Frontal cortex (tissue), 4 donors: ENCODE results near the gene MAT2B. TPM values are rescaled to one million over a fixed set of nuclear protein-coding genes. Genes with fewer than 3 reads are reported as not detected.
A peak's percentile ranks its signal among the peaks of the same experiment; 100 is the strongest.
"Not testable (repeated sequence)": the region's sequence is repeated elsewhere in the genome, so short reads cannot be mapped to it uniquely, and the experiment has no call there.

ENCODE experiments used
- DNase-seq, 2 donors: peaks; one replicate each; pipeline ENCODE4 v3.0.0; 2012; ENCODE audit warnings: low spot score in 2 of 2
- FAIRE-seq: peaks from 2 replicates; lab custom pipeline; 2012; peaks lifted over from hg19 to GRCh38; lab: Jason Lieb, UNC
- total RNA-seq: library from RNA; depleted of rRNA; stranded (reverse); fragments of >200 nt; gene quantifications from one replicate; pipeline ENCODE4 v1.2.3, GENCODE V29; 2014
- donor health status: control.
- donor health status: control.
- donor health status: control.

MAT2B gene
- total RNA-seq, 1 donor from 2014 or later: 37.1 TPM

DNA sequence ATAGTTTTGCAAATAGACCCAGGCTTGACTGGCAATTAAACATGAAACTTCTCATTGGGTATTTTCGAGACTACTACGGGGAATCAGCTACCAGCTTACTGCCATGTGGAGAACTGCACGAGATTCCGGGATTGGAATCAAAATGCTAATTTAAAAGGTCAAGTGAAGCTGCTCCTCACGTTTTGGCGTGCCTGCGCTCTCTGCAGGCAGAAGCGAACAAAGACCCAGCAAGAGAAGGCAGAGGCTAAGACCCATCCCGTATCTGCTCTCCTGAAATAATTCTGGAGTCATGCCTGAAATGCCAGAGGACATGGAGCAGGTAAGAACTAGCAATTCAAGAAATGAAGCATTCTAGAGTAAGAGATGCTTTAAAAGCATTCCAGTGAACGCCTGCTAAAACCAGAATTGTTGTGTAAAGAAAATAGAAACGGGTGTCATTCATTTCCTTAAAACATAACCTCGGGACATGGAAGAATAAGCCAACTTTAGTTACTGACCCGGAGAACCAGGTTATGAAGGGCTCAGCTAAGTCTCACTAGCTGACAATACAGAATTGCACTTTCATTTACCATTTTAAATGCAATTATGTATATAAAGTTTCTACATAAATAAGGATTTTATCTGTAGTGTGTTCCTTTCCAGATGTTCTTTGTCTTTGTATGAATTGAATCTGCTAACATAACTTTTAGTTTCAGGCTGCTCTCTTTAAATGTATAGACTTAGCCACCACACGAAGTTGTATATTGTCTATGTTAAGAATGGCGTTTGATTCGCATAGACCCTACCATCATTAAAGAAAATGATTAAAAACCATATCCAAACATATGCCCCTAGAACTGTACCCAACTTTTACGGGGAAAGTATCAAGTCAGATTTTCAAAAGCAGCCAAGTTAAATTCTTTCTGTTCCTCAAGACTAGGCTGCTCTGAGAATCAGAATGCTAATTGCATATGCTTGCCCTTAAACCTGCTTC lies 2.0 kb upstream of the MAT2B start:
- FAIRE-seq: no peak
- peak in 1 of 2 donors; percentile 36 for DNase-seq

DNA sequence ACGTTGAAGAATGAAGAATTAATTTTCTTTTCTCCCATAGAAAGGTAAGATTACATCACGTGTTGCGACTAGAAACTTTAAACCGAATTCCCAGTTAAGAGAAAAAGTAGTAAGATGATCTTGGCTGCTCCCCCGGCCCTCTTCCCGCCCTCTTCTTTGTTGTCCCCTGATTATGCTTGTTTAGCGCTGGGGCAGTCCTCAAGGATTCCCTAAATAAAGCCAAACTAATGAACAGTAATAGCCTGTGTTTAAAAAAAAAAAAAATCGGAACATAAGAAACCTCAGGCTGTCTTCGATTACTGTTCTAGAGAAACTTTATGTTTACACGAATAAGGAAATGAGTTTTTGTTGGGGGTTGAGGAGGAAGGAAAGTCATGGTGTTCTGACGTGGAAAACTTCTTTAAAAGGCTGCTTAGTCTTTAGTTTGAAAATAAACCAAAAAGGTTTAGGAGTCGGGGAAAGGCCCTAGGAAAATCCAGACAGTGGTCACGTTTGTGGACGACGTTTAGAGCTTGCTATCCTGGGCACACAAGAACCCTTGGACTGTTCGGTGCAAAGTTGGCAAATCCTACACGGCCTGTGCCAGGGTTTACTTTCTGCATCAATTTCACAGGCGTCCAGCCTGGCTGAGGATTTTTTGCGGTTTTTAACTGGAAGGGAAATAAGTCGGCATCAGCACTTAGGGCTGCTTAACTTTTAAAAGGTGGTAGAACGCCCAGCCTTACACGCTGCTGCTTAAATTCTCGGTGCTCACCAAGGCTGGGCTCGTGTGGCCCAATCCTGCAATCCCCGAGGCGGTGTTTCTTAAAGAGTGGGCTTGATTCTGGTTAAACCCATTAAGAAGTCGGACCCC lies 1.1 kb upstream of the MAT2B start:
- FAIRE-seq (no peak), DNase-seq (peak in 1 of 2 donors; percentile 26)

- no peak for FAIRE-seq
Measured at GRCh38 chr5:163505049-163505367, 411 bp upstream of the MAT2B start.

GRCh38 chr5:163506095-163506457 lies 657 bp downstream of the MAT2B start:
- DNase-seq: no peak
- no peak for FAIRE-seq

More at GRCh38 chr5:163505049-163505367, 411 bp upstream of the MAT2B start:
- no peak for DNase-seq

- FAIRE-seq (no peak), DNase-seq (no peak)
Measured at GRCh38 chr5:163506726-163507125, 1.3 kb downstream of the MAT2B start.

DNA sequence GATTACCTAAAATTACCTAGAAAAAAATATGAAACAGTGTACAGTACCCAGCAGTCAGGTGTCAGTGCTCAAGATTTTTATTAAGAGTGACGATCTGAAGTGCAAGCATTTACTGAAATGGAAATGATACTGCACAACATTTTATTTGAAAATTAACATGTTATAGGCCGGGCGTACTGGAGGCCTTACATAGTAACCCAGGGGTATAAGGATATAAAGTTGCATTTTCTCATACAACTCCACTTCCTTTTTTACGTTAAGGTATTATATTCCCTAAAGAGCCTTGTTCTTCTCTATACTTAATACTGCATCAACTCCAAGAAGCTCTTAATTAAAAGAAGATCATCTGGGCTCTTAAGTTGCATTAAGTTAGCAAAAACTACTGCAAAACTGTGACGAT lies 3.3 kb downstream of the MAT2B start:
- FAIRE-seq (no peak), DNase-seq (no peak)

- DNase-seq: no peak
- FAIRE-seq: no peak
Measured at GRCh38 chr5:163509291-163509951, 4.0 kb downstream of the MAT2B start.

GRCh38 chr5:163512526-163512925 lies 7.1 kb downstream of the MAT2B start:
- FAIRE-seq: no peak
- no peak for DNase-seq

DNA sequence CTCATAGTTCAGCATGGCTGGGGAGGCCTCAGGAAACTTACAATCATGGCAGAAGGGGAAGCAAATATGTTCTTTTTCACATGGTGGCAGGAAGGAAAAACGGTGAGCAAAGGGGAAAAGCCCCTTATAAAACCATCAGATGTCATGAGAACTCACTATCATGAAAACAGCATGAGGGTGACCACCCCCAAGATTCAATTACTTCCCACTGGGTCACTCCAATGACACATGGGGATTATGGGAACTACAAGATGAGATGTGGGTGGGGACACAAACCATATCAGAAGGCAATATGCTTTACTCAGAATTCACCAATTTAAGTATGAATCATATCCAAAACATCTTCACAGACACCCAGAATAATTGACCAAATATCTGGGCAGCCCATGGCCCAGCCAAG lies 19.7 kb downstream of the MAT2B start:
- FAIRE-seq: no peak

GRCh38 chr5:163529698-163530097 lies 24.3 kb downstream of the MAT2B start:
- DNase-seq (no peak), FAIRE-seq (no peak)

More for the DNA sequence above, 19.7 kb downstream of the MAT2B start:
- no peak for DNase-seq

GRCh38 chr5:163531272-163531671 lies 25.9 kb downstream of the MAT2B start:
- no peak for DNase-seq
- no peak for FAIRE-seq

DNA sequence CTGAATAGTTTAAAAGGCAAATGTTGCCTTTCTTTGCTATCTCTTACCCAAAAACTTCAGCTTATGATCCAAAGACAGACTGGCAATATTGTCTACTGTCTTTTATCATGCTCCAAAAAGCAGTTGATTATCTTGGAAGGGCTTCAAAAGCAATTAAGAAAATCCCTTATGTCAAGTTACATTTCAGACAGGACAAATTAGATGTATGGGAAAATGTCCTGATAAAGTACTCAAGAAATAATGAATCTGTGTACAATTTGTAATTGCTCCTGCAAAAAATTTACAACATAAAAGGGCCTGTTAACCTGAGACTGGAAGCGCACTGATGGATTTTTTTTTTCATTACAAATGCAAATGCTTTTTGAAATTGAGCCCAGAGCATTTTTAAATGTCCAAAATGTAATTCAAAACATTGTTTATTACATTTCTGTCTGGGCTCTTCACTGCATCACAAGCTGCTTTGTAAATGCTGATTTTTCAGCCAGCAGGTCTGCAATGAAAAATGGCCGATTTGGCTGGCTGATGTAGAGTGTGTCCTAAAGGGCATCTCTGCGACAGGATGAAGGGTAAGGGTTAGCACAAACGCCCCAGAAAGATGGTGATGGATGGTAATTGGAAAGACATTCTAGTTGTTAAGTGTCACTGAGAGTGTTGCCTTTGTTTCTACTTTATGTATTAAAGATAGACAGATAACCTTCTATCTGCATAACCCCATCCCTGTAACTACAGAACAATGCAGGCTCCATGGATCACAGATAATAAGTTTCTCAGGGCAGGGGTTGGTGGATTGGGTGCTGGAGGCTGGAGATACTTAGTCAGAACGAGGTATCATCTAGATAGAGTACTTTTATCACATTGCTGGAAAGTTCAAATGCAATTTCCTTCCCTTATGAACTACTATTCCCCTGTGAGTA lies 27.0 kb downstream of the MAT2B start:
- FAIRE-seq (no peak), DNase-seq (no peak)

DNA sequence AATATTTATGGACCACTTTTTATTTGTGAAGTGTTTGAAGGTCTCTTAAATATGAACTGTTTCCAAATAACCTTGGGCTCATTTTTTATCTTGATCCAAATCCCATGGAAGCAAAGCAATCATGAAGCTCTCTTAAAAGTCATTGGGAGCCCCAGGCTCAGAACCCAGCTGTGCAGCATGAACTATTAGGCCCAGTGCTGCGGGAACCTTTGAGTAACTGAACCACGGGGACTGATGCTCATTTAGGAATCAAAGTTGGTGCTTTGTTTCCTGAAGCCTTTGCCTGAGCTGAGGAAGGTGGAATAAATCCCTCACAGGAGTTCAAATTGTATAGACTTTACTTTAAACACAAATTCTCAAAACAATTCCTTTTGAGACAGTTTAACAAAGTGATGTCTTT lies 27.8 kb downstream of the MAT2B start:
- FAIRE-seq: no peak
- no peak for DNase-seq

GRCh38 chr5:163534492-163535094 lies 29.2 kb downstream of the MAT2B start:
- FAIRE-seq (no peak), DNase-seq (no peak)

DNA sequence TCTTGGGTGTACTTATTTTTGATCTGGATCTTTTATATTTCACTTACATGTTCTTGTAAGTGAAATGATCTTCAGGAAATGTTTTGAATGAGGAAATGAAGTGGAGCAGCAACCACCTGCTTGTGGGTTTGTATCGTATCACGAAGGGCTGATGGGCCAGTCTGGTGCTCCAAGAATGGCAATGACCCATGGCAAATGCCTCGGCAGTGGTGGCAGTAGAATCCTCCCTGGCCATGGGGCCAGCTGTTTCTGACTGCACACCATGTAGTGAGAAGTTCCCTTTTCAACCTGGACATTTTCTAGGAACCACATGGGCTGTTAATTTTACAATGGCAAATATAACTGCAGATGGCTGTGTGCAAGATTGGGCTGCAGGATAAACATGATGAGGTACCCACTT lies 29.9 kb downstream of the MAT2B start:
- DNase-seq (no peak), FAIRE-seq (no peak)

GRCh38 chr5:163536442-163536841 lies 31.0 kb downstream of the MAT2B start:
- DNase-seq, FAIRE-seq: not testable (repeated sequence)

- FAIRE-seq (no peak), DNase-seq (no peak)
Measured at GRCh38 chr5:163540696-163541095, 35.3 kb downstream of the MAT2B start.

DNA sequence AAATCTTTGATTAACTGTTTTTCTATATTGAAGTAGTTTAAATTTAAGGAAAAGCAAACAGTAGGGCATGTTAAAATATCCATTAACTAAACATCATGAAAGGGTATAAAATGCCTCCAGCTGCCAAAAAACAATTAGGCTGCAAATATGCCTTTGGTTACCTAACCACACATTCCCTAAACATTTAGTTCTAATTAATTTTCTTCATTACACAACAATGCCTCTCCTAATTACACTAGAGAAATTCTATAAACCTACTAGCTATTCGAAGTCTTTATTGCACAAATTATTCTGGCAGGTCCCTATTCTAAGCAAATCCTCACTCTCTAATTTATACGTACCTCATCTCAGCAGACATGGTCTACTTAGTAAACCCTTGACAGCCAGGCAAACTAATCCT lies 37.4 kb downstream of the MAT2B start:
- DNase-seq (no peak), FAIRE-seq (no peak)

- no peak for DNase-seq
- no peak for FAIRE-seq
Measured at GRCh38 chr5:163544041-163544440, 38.6 kb downstream of the MAT2B start.
